Caco-2 (cell line): ENCODE measurements around the gene LRFN4. TPM values are rescaled to one million over a fixed set of nuclear protein-coding genes. Genes with fewer than 3 reads are reported as not detected.

Source experiments
- BruUV-seq: library from RNA; stranded (reverse); fragments of 400-500 nt; replicated peaks from 2 replicates; lab custom pipeline; 2021; lab: Mats Ljungman, UMichigan
- CTCF ChIA-PET: fragments of 300-600 bp; sonication (Branson Sonifier 250); formaldehyde crosslinking; loops from one replicate; lab custom pipeline; 2022; ENCODE audit warnings: antibody characterized with exemption; lab: Charles Lee
- POLR2A ChIA-PET: fragments of 300-600 bp; sonication (Branson Sonifier 250); formaldehyde crosslinking; loops from one replicate; lab custom pipeline; 2022; ENCODE audit warnings: antibody characterized with exemption; lab: Charles Lee
- DNase-seq, 2 experiments: peaks; one replicate each; pipeline versions ENCODE4 v3.0.0 to v3.0.0-alpha.2; 2020 to 2022
- H3K27me3 ChIP-seq: replicated peaks from 2 replicates; pipeline ENCODE4 v1.6.0; 2011; ENCODE audit warnings: low read length; ENCODE audit not compliant: control insufficient read depth, insufficient read depth
- H3K36me3 ChIP-seq: 2 replicates; pipeline ENCODE4 v1.5.1; 2011; ENCODE audit warnings: low read length; ENCODE audit not compliant: control insufficient read depth, insufficient read depth
- H3K4me1 ChIP-seq: fragments of 250-450 bp; sonication (Bioruptor Pico); 2 replicates; pipeline ENCODE4 v1.5.1; 2020; ENCODE audit warnings: mild to moderate bottlenecking
- H3K4me3 ChIP-seq: 2 replicates; pipeline ENCODE4 v1.5.1; 2011; ENCODE audit warnings: low read depth, mild to moderate bottlenecking, control low read depth, low read length
- H3K9me3 ChIP-seq: fragments of 250-450 bp; sonication (Bioruptor Pico); 2 replicates; pipeline ENCODE4 v1.5.1; 2020; ENCODE audit warnings: mild to moderate bottlenecking, moderate library complexity
- H3K27ac Mint-ChIP-seq: one replicate; pipeline ENCODE4 v1.8.0; 2022; ENCODE audit warnings: mixed read lengths; ENCODE audit not compliant: unreplicated experiment
- H3K27me3 Mint-ChIP-seq: one replicate; pipeline ENCODE4 v1.8.0; 2022; ENCODE audit warnings: mixed read lengths; ENCODE audit not compliant: insufficient read depth, unreplicated experiment
- H3K36me3 Mint-ChIP-seq: one replicate; pipeline ENCODE4 v1.8.0; 2022; ENCODE audit warnings: mild to moderate bottlenecking, mixed read lengths; ENCODE audit not compliant: insufficient read depth, unreplicated experiment
- H3K4me1 Mint-ChIP-seq: one replicate; pipeline ENCODE4 v1.8.0; 2022; ENCODE audit warnings: low read depth, mixed read lengths; ENCODE audit not compliant: unreplicated experiment
- H3K4me3 Mint-ChIP-seq: one replicate; pipeline ENCODE4 v1.8.0; 2022; ENCODE audit warnings: mild to moderate bottlenecking, moderate library complexity, mixed read lengths; ENCODE audit not compliant: unreplicated experiment
- H3K9me3 Mint-ChIP-seq: one replicate; pipeline ENCODE4 v1.8.0; 2022; ENCODE audit warnings: mixed read lengths; ENCODE audit not compliant: unreplicated experiment
- intact Hi-C: fragments of 100-400 bp; cut with micrococcal nuclease; formaldehyde crosslinking; loops from one replicate; pipeline ENCODE4 v1.10.0; 2022; ENCODE audit not compliant: unreplicated experiment
- total RNA-seq: library from RNA; stranded (reverse); gene quantifications from 2 replicates; pipeline ENCODE4 v1.2.3, GENCODE V29; 2022
- TF ChIP-seq, protein P1 (sequence below), 2 experiments: fragments of 200-600 bp in 1 of 2; IDR thresholded peaks; 1 replicate in 1 of 2; 2 replicates in 1 of 2; pipeline versions ENCODE4 v1.5.1 to v1.8.0; 2011 to 2022; ENCODE audit warnings: antibody characterized with exemption in 1 of 2, control low read depth in 1 of 2, inconsistent platforms in 1 of 2, low read depth in 1 of 2, low read length in 1 of 2, mild to moderate bottlenecking in 1 of 2, moderate library complexity in 1 of 2; ENCODE audit not compliant: insufficient read depth in 1 of 2, severe bottlenecking in 1 of 2, unreplicated experiment in 1 of 2

The LRFN4 gene
- total RNA-seq, 1 experiment from 2014 or later: 14.1 TPM

GRCh38 chr11:66864172-66864901, 7.5 kb downstream of the LRFN4 start:
- Histone ChIP-seq H3K4me1 (peaks cover 4% of the 10 kb centered on the region; the same call in 1 of the 2 replicates), H3K9me3 (no peaks in the 10 kb centered on the region), H3K4me3 (no peak overlapping the region), H3K27me3 (no peaks in the 10 kb centered on the region), H3K36me3 (no peaks in the 10 kb centered on the region; the same call in 1 of the 2 replicates)
- TF ChIP-seq, protein P1, sequence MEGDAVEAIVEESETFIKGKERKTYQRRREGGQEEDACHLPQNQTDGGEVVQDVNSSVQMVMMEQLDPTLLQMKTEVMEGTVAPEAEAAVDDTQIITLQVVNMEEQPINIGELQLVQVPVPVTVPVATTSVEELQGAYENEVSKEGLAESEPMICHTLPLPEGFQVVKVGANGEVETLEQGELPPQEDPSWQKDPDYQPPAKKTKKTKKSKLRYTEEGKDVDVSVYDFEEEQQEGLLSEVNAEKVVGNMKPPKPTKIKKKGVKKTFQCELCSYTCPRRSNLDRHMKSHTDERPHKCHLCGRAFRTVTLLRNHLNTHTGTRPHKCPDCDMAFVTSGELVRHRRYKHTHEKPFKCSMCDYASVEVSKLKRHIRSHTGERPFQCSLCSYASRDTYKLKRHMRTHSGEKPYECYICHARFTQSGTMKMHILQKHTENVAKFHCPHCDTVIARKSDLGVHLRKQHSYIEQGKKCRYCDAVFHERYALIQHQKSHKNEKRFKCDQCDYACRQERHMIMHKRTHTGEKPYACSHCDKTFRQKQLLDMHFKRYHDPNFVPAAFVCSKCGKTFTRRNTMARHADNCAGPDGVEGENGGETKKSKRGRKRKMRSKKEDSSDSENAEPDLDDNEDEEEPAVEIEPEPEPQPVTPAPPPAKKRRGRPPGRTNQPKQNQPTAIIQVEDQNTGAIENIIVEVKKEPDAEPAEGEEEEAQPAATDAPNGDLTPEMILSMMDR (IDR thresholded peaks at IDR 0.05; ENCODE audit: insufficient read depth in 1 of 2, low read depth in 1 of 2, low read length in 1 of 2, severe bottlenecking in 1 of 2, unreplicated experiment in 1 of 2): no peak
- Mint-ChIP-seq H3K4me3 (no peak overlapping the region), H3K27ac (no peak overlapping the region), H3K9me3 (no peaks in the 10 kb centered on the region), H3K4me1 (no peaks in the 10 kb centered on the region), H3K27me3 (no peaks in the 10 kb centered on the region), H3K36me3 (no peaks in the 10 kb centered on the region)
- no TSS peak for BruUV-seq
- ChIA-PET CTCF (interaction anchor here (0.7 to 1.6 kb wide), 2 partner anchors 19 to 186 kb away, joined by 3 read pairs; no protein-coding TSS in a partner anchor), POLR2A (interaction anchor here (0.6 kb wide), 1 partner anchor 40 kb away, joined by 8 read pairs; no protein-coding TSS in a partner anchor)
- DNase-seq: no peak
- intact Hi-C loops: no loop called here

- peaks cover 4% of the 10 kb centered on the region; the same call in 1 of the 2 replicates for H3K4me1 ChIP-seq
- ChIA-PET POLR2A (interaction anchor here (0.6 kb wide), 1 partner anchor 39 kb away, joined by 8 read pairs; no protein-coding TSS in a partner anchor), CTCF (interaction anchor here (0.7 to 1.6 kb wide), 2 partner anchors 20 to 186 kb away, joined by 3 read pairs; no protein-coding TSS in a partner anchor)
- Mint-ChIP-seq H3K4me3 (no peak overlapping the region), H3K9me3 (no peaks in the 10 kb centered on the region), H3K4me1 (no peaks in the 10 kb centered on the region), H3K36me3 (no peaks in the 10 kb centered on the region), H3K27ac (no peak overlapping the region), H3K27me3 (no peaks in the 10 kb centered on the region)
- no peaks in the 10 kb centered on the region; the same call in 1 of the 2 replicates for H3K36me3 ChIP-seq
- DNase-seq: no peak
- H3K27me3 ChIP-seq: no peaks in the 10 kb centered on the region
- no peak overlapping the region for H3K4me3 ChIP-seq
- H3K9me3 ChIP-seq: no peaks in the 10 kb centered on the region
- BruUV-seq: no TSS peak
- intact Hi-C loops: loop anchor here (5.0 kb wide), 2 partner anchors 92 to 112 kb away; partner anchors contain the start of genes C11orf86 and PC
- TF ChIP-seq, protein P1 (IDR thresholded peaks at IDR 0.05; ENCODE audit: insufficient read depth in 1 of 2, low read depth in 1 of 2, low read length in 1 of 2, severe bottlenecking in 1 of 2, unreplicated experiment in 1 of 2): peak in 1 of 2 experiments; percentile 7
These were observed 8.2 kb downstream of the LRFN4 start for GRCh38 chr11:66864924-66865697.

GRCh38 chr11:66866007-66866406, 9.1 kb downstream of the LRFN4 start:
- no peak overlapping the region for H3K4me3 ChIP-seq
- no peaks in the 10 kb centered on the region for H3K27me3 ChIP-seq
- TF ChIP-seq, protein P1 (IDR thresholded peaks at IDR 0.05; ENCODE audit: insufficient read depth in 1 of 2, low read depth in 1 of 2, low read length in 1 of 2, severe bottlenecking in 1 of 2, unreplicated experiment in 1 of 2): no peak
- ChIA-PET CTCF (interaction anchor here (1.6 kb wide), 1 partner anchor 20 kb away, joined by 3 read pairs; no protein-coding TSS in a partner anchor), POLR2A (no interaction called here)
- no TSS peak for BruUV-seq
- H3K36me3 ChIP-seq: no peaks in the 10 kb centered on the region; the same call in 1 of the 2 replicates
- no peak overlapping the region for H3K4me3 Mint-ChIP-seq
- H3K36me3 Mint-ChIP-seq: no peaks in the 10 kb centered on the region
- no peaks in the 10 kb centered on the region for H3K4me1 Mint-ChIP-seq
- no peaks in the 10 kb centered on the region for H3K27me3 Mint-ChIP-seq
- intact Hi-C loops: loop anchor here (5.0 kb wide), 2 partner anchors 91 to 111 kb away; partner anchors contain the start of genes C11orf86 and PC
- H3K9me3 ChIP-seq: no peaks in the 10 kb centered on the region
- H3K27ac Mint-ChIP-seq: no peak overlapping the region
- no peaks in the 10 kb centered on the region for H3K9me3 Mint-ChIP-seq
- H3K4me1 ChIP-seq: peaks cover 4% of the 10 kb centered on the region; the same call in 1 of the 2 replicates
- no peak for DNase-seq
